ENCODE data around the gene RBMS1.

The RBMS1 gene

GRCh38 chr2:160515120-160515519, 21.5 kb upstream of the RBMS1 start:
- TF ChIP-seq, protein P1, sequence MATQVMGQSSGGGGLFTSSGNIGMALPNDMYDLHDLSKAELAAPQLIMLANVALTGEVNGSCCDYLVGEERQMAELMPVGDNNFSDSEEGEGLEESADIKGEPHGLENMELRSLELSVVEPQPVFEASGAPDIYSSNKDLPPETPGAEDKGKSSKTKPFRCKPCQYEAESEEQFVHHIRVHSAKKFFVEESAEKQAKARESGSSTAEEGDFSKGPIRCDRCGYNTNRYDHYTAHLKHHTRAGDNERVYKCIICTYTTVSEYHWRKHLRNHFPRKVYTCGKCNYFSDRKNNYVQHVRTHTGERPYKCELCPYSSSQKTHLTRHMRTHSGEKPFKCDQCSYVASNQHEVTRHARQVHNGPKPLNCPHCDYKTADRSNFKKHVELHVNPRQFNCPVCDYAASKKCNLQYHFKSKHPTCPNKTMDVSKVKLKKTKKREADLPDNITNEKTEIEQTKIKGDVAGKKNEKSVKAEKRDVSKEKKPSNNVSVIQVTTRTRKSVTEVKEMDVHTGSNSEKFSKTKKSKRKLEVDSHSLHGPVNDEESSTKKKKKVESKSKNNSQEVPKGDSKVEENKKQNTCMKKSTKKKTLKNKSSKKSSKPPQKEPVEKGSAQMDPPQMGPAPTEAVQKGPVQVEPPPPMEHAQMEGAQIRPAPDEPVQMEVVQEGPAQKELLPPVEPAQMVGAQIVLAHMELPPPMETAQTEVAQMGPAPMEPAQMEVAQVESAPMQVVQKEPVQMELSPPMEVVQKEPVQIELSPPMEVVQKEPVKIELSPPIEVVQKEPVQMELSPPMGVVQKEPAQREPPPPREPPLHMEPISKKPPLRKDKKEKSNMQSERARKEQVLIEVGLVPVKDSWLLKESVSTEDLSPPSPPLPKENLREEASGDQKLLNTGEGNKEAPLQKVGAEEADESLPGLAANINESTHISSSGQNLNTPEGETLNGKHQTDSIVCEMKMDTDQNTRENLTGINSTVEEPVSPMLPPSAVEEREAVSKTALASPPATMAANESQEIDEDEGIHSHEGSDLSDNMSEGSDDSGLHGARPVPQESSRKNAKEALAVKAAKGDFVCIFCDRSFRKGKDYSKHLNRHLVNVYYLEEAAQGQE (IDR thresholded peaks at IDR 0.05; ENCODE audit: insufficient read depth in 1 of 2, low read depth in 2 of 2, low read length in 2 of 2) = no peak
- no peak for TF ChIP-seq TAF1 (IDR thresholded peaks at IDR 0.05; ENCODE audit: borderline replicate concordance, insufficient read depth, low read length)
- no peak for TF ChIP-seq POLR2AphosphoS5 (IDR thresholded peaks at IDR 0.05; ENCODE audit: low read depth, low read length)
- TF ChIP-seq FOXP2 (optimal IDR thresholded peaks at IDR 0.05; ENCODE audit: borderline replicate concordance, extremely low read depth, extremely low read length, insufficient read depth) = no peak
- no peak for TF ChIP-seq SIN3A (IDR thresholded peaks at IDR 0.05; ENCODE audit: borderline replicate concordance, insufficient read depth, low read length)

GRCh38 chr2:160513120-160513519, 19.5 kb upstream of the RBMS1 start:
- TF ChIP-seq FOXP2 (optimal IDR thresholded peaks at IDR 0.05; ENCODE audit: borderline replicate concordance, extremely low read depth, extremely low read length, insufficient read depth) (no peak), TAF1 (IDR thresholded peaks at IDR 0.05; ENCODE audit: borderline replicate concordance, insufficient read depth, low read length) (no peak)

DNA sequence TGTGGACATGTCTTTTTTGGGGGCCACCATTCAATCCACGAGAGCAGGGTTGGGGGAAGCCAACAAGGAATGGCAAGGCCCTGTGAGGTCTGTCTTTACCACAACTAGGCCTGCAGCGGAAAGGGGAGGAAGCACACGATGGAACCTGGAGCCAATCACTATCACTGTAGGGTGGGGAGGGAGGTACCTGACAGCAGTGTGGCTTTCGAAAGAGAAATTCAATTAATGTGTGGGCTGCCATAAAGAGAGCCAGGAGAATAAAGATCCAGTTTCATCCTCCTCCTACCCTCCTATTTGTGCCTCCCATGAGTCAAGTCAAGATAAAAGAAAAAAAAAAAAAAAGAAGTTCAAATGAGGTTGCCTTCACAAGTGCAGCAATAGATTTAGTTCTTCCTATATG, 18.9 kb upstream of the RBMS1 start:
- TF ChIP-seq POLR2AphosphoS5 (IDR thresholded peaks at IDR 0.05; ENCODE audit: low read depth, low read length) = no peak
- TF ChIP-seq SIN3A (IDR thresholded peaks at IDR 0.05; ENCODE audit: borderline replicate concordance, insufficient read depth, low read length) = no peak
- TF ChIP-seq TAF1 (IDR thresholded peaks at IDR 0.05; ENCODE audit: borderline replicate concordance, insufficient read depth, low read length) = no peak
- TF ChIP-seq FOXP2 (optimal IDR thresholded peaks at IDR 0.05; ENCODE audit: borderline replicate concordance, extremely low read depth, extremely low read length, insufficient read depth) = no peak
- TF ChIP-seq, protein P1 (IDR thresholded peaks at IDR 0.05; ENCODE audit: insufficient read depth in 1 of 2, low read depth in 2 of 2, low read length in 2 of 2) = no peak

DNA sequence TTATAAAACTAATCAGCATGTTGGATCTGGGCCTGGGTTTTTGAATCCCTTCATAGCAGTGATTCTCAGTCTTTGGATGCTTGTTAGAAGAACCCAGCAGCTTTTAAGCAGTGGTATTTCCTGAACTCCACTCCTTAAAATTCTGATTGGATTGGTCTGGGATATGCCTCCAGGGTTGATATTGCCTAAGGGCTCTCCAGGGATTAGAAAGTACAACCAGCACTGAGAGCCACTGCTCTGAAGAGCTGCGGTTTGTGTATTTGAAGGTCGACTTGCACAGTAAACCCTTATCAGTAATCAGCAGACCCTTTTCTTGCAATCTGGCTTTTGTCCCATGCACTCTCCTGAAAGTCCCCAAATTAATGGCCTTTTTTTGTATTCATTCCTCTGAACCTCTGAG, 17.0 kb upstream of the RBMS1 start:
- TF ChIP-seq SIN3A (IDR thresholded peaks at IDR 0.05; ENCODE audit: borderline replicate concordance, insufficient read depth, low read length) = no peak
- TF ChIP-seq, protein P1 (IDR thresholded peaks at IDR 0.05; ENCODE audit: insufficient read depth in 1 of 2, low read depth in 2 of 2, low read length in 2 of 2) = no peak
- TF ChIP-seq POLR2AphosphoS5 (IDR thresholded peaks at IDR 0.05; ENCODE audit: low read depth, low read length) = no peak
- TF ChIP-seq TAF1 (IDR thresholded peaks at IDR 0.05; ENCODE audit: borderline replicate concordance, insufficient read depth, low read length) = no peak
- no peak for TF ChIP-seq FOXP2 (optimal IDR thresholded peaks at IDR 0.05; ENCODE audit: borderline replicate concordance, extremely low read depth, extremely low read length, insufficient read depth)

GRCh38 chr2:160509016-160509415, 15.4 kb upstream of the RBMS1 start:
- TF ChIP-seq FOXP2 (optimal IDR thresholded peaks at IDR 0.05; ENCODE audit: borderline replicate concordance, extremely low read depth, extremely low read length, insufficient read depth) (no peak), POLR2AphosphoS5 (IDR thresholded peaks at IDR 0.05; ENCODE audit: low read depth, low read length) (no peak), SIN3A (IDR thresholded peaks at IDR 0.05; ENCODE audit: borderline replicate concordance, insufficient read depth, low read length) (no peak), TAF1 (IDR thresholded peaks at IDR 0.05; ENCODE audit: borderline replicate concordance, insufficient read depth, low read length) (no peak)
- TF ChIP-seq, protein P1 (IDR thresholded peaks at IDR 0.05; ENCODE audit: insufficient read depth in 1 of 2, low read depth in 2 of 2, low read length in 2 of 2) = no peak
